ENCODE data around the gene RFX6.

GRCh38 chr6:116932496-116932895, 55.5 kb downstream of the RFX6 start:
- TF ChIP-seq CTCF (IDR thresholded peaks at IDR 0.05) (no peak), POLR2A (IDR thresholded peaks at IDR 0.05) (no peak)
